Glutamatergic neuron (in vitro differentiated cells): ENCODE data around the gene PPP5C. TPM values are rescaled to one million over a fixed set of nuclear protein-coding genes. Genes with fewer than 3 reads are reported as not detected.

Experiments used
- DNase-seq: peaks from one replicate; pipeline ENCODE4 v3.0.0; 2022
- H3K27ac Mint-ChIP-seq: one replicate; pipeline ENCODE4 v1.8.0; 2020; ENCODE audit warnings: mild to moderate bottlenecking, mixed read lengths, inconsistent platforms; ENCODE audit not compliant: unreplicated experiment
- H3K27me3 Mint-ChIP-seq: one replicate; pipeline ENCODE4 v1.8.0; 2020; ENCODE audit warnings: mild to moderate bottlenecking, moderate library complexity, mixed read lengths, inconsistent platforms; ENCODE audit not compliant: unreplicated experiment
- H3K36me3 Mint-ChIP-seq: one replicate; pipeline ENCODE4 v1.8.0; 2020; ENCODE audit warnings: mild to moderate bottlenecking, mixed read lengths, inconsistent platforms; ENCODE audit not compliant: unreplicated experiment
- H3K4me1 Mint-ChIP-seq: one replicate; pipeline ENCODE4 v1.8.0; 2020; ENCODE audit warnings: mild to moderate bottlenecking, low read depth, mixed read lengths, inconsistent platforms; ENCODE audit not compliant: unreplicated experiment
- H3K4me3 Mint-ChIP-seq: one replicate; pipeline ENCODE4 v1.8.0; 2020; ENCODE audit warnings: mild to moderate bottlenecking, mixed read lengths, inconsistent platforms; ENCODE audit not compliant: unreplicated experiment
- H3K9me3 Mint-ChIP-seq: one replicate; pipeline ENCODE4 v1.8.0; 2020; ENCODE audit warnings: mild to moderate bottlenecking, moderate library complexity, mixed read lengths, inconsistent platforms; ENCODE audit not compliant: unreplicated experiment
- total RNA-seq: library from RNA; stranded (reverse); fragmentation: NEBNext Ultra II Directional; extraction: Animal tissue kit (Norgen Biotek cat#: 25700); gene quantifications from one replicate; pipeline ENCODE4 v1.2.1, GENCODE V29; 2021; ENCODE audit not compliant: unreplicated experiment
- TF ChIP-seq, protein P1 (sequence below): fragments of 200-600 bp; sonication (generic); IDR thresholded peaks from one replicate; pipeline ENCODE4 v1.5.0; 2021; ENCODE audit not compliant: partially characterized antibody, unreplicated experiment

Gene PPP5C
- total RNA-seq, 1 donor from 2014 or later = 85.8 TPM

DNA sequence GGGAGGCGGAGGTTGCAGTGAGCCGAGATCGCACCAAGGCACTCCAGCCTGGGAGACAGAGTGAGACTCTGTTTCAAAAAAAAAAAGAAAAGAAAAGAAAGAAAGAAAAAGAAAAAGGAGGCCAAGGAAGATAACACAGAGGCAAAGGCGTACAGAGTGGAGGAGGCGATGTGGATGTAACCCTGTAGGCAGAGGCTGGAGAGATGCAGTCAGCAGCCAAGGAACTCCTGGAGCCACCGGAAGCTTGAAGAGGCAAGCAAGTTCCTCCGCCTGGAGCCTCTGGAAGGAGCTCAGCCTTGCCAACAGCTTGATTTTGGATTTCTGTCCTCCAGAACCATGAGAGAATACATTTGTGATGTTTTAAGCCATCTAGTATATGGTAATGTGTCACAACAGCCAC is 73.2 kb downstream of the PPP5C start:
- no peak for DNase-seq
- TF ChIP-seq, protein P1, sequence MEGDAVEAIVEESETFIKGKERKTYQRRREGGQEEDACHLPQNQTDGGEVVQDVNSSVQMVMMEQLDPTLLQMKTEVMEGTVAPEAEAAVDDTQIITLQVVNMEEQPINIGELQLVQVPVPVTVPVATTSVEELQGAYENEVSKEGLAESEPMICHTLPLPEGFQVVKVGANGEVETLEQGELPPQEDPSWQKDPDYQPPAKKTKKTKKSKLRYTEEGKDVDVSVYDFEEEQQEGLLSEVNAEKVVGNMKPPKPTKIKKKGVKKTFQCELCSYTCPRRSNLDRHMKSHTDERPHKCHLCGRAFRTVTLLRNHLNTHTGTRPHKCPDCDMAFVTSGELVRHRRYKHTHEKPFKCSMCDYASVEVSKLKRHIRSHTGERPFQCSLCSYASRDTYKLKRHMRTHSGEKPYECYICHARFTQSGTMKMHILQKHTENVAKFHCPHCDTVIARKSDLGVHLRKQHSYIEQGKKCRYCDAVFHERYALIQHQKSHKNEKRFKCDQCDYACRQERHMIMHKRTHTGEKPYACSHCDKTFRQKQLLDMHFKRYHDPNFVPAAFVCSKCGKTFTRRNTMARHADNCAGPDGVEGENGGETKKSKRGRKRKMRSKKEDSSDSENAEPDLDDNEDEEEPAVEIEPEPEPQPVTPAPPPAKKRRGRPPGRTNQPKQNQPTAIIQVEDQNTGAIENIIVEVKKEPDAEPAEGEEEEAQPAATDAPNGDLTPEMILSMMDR = no peak
- peaks cover 2% of the 10 kb centered on the region for H3K9me3 Mint-ChIP-seq
- no peaks in the 10 kb centered on the region for H3K36me3 Mint-ChIP-seq
- no peak overlapping the region for H3K27ac Mint-ChIP-seq
- H3K27me3 Mint-ChIP-seq = peaks cover 3% of the 10 kb centered on the region
- peaks cover 2% of the 10 kb centered on the region for H3K4me1 Mint-ChIP-seq
- H3K4me3 Mint-ChIP-seq = no peak overlapping the region

DNA sequence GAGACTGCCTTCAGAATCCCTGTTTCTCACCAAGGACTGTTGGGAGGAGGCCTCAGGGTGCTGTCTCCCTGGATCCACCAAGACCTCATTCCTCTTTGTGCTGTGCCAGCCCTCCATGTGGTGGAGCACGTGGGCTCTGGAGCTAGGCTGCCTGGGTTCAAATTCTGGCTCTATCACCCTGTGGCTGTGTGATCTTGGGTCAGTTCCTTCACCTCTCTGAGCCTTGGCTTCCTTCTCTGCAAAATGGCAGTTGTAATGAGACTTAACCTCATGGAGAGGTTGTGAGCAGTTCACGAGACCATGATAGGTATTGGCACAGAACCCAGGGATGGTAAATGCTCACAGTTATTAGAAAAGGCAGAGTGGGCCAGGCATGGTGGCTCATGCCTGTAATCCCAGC is 75.5 kb downstream of the PPP5C start:
- no peak for DNase-seq
- peaks cover 5% of the 10 kb centered on the region for H3K27me3 Mint-ChIP-seq
- no peak overlapping the region for H3K4me3 Mint-ChIP-seq
- no peaks in the 10 kb centered on the region for H3K36me3 Mint-ChIP-seq
- peaks cover 7% of the 10 kb centered on the region for H3K4me1 Mint-ChIP-seq
- no peak overlapping the region for H3K27ac Mint-ChIP-seq
- TF ChIP-seq, protein P1 = no peak
- peaks cover 2% of the 10 kb centered on the region for H3K9me3 Mint-ChIP-seq

DNA sequence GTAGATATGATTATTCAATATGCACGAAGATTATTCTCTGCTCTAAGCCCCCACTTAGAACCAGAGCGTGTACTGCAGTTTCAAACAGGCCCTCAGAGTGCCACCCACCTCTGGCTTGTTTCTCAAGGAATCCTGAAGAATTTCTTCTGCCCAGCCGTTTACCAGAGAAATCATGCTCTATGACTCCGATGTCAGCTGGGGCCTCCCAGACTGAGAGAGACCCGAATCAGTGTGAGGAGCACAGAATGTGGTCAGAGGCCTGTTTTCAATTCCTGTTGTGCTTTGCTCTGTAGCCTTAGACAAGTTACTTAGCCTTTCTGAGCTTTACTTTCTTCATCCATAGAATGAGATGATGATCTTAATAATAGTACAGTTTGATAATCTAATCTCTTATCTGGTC is 76.3 kb downstream of the PPP5C start:
- H3K9me3 Mint-ChIP-seq = peaks cover 3% of the 10 kb centered on the region
- H3K4me3 Mint-ChIP-seq = no peak overlapping the region
- H3K27ac Mint-ChIP-seq = no peak overlapping the region
- TF ChIP-seq, protein P1 = no peak
- H3K4me1 Mint-ChIP-seq = peaks cover 9% of the 10 kb centered on the region
- H3K27me3 Mint-ChIP-seq = peaks cover 5% of the 10 kb centered on the region
- no peak for DNase-seq
- no peaks in the 10 kb centered on the region for H3K36me3 Mint-ChIP-seq

DNA sequence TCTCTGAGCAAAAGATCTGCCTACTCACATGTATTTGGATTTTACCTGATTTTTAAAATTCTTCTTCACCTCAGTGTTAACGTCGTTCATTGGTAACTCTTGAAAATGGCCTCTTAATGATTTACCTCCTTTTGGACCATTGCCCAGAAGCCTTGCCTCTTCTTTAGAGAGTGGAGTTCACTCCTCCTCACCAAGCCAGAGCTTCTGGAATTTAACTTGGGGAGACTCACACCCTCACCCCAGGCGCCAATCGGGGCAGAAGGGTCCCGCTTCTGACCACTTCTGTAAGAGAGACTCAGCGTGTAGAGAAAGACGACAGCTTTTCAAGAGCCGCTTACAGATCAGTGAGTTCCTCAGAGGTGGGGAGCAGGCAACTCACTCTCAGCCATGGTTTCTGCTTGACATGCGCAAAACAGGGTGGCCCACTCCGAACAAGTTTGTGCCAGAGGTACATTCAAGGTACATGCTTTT is 79.2 kb downstream of the PPP5C start:
- peaks cover 3% of the 10 kb centered on the region for H3K27me3 Mint-ChIP-seq
- H3K9me3 Mint-ChIP-seq = peaks cover 5% of the 10 kb centered on the region
- no peaks in the 10 kb centered on the region for H3K36me3 Mint-ChIP-seq
- H3K27ac Mint-ChIP-seq = no peak overlapping the region
- TF ChIP-seq, protein P1 = no peak
- no peak for DNase-seq
- H3K4me3 Mint-ChIP-seq = peak overlapping the region; percentile 96
- H3K4me1 Mint-ChIP-seq = peaks cover 9% of the 10 kb centered on the region

DNA sequence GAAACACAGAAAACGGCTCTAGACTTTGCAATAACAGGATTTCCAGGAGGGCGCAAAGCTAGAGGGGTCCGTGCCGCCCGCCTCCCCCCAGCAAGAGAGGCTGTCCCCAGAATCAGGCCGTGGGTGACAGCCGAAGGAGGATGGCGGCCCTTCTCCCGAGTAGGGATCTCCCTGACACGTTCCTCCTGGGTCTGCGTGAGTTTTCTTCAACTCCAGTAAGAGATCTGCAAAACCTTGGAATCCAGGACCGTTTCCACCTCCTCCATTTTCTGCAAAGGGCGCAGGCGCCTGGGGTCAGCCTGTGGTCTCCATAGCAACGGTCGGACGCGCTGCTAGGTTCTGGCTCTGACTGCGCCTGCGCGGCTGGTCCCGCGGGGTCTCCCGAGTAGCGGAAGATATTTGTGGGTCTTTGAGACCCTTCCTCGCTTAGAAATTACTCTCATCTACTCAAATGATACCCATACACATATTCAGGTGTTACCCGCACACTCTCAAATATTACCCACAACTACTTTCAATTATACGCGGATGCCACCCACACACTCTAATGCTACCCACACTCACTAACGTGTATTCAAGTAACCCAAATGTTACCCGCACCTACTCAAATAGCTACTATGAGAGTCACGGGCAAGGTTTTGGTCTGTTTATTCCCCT is 79.7 kb downstream of the PPP5C start:
- peak; percentile 94 for DNase-seq
- Mint-ChIP-seq H3K36me3 (no peaks in the 10 kb centered on the region), H3K4me1 (peaks cover 9% of the 10 kb centered on the region), H3K4me3 (peak overlapping the region; percentile 96), H3K9me3 (peaks cover 5% of the 10 kb centered on the region), H3K27ac (peak overlapping the region; percentile 9), H3K27me3 (peaks cover 3% of the 10 kb centered on the region)
- TF ChIP-seq, protein P1 = no peak
